KMS-11 (cell line): ENCODE results near the gene EVL.

Source experiments
- H2AFZ ChIP-seq: fragments of 200-600 bp; sonication (generic); 2 replicates; pipeline ENCODE4 v1.6.1; 2016; ENCODE audit warnings: antibody characterized with exemption, mixed run types, low read depth
- H3K27ac ChIP-seq: fragments of 200-600 bp; sonication (generic); 2 replicates; pipeline ENCODE4 v1.6.1; 2016; ENCODE audit warnings: mild to moderate bottlenecking, mixed run types
- H3K27me3 ChIP-seq: fragments of 200-600 bp; sonication (generic); 2 replicates; pipeline ENCODE4 v1.6.1; 2017; ENCODE audit warnings: mild to moderate bottlenecking, low read depth, mixed run types, moderate library complexity; ENCODE audit not compliant: insufficient read depth
- H3K36me3 ChIP-seq: fragments of 200-600 bp; sonication (generic); 2 replicates; pipeline ENCODE4 v1.6.1; 2017; ENCODE audit warnings: mild to moderate bottlenecking, mixed run types; ENCODE audit not compliant: insufficient read depth
- H3K4me1 ChIP-seq: fragments of 200-600 bp; sonication (generic); 2 replicates; pipeline ENCODE4 v1.6.1; 2016; ENCODE audit warnings: mild to moderate bottlenecking, low read depth, mixed run types; ENCODE audit not compliant: poor library complexity, severe bottlenecking
- H3K4me2 ChIP-seq: fragments of 200-600 bp; sonication (generic); 2 replicates; pipeline ENCODE4 v1.7.0; 2016; ENCODE audit warnings: mild to moderate bottlenecking, mixed run types
- H3K4me3 ChIP-seq: fragments of 200-600 bp; sonication (generic); IDR thresholded peaks from 2 replicates; pipeline ENCODE4 v1.6.1; 2017; ENCODE audit warnings: low read depth, low read length, mixed read lengths; ENCODE audit not compliant: insufficient read depth
- H3K79me2 ChIP-seq: fragments of 200-600 bp; sonication (generic); 2 replicates; pipeline ENCODE4 v1.6.1; 2016; ENCODE audit warnings: low read depth, mixed run types; ENCODE audit not compliant: insufficient read depth
- H3K9ac ChIP-seq: fragments of 200-600 bp; sonication (generic); 2 replicates; pipeline ENCODE4 v1.6.1; 2016; ENCODE audit warnings: mild to moderate bottlenecking, mixed run types
- H4K20me1 ChIP-seq: fragments of 200-600 bp; sonication (generic); 2 replicates; pipeline ENCODE4 v1.6.1; 2016; ENCODE audit warnings: mild to moderate bottlenecking, mixed run types; ENCODE audit not compliant: insufficient read depth
- TF ChIP-seq, protein P1 (sequence below): fragments of 200-600 bp; sonication (generic); conservative IDR thresholded peaks from 2 replicates; pipeline ENCODE4 v1.6.1; 2017; ENCODE audit warnings: low read depth, mild to moderate bottlenecking, antibody characterized with exemption, low read length, moderate library complexity, mixed read lengths

Gene EVL

DNA sequence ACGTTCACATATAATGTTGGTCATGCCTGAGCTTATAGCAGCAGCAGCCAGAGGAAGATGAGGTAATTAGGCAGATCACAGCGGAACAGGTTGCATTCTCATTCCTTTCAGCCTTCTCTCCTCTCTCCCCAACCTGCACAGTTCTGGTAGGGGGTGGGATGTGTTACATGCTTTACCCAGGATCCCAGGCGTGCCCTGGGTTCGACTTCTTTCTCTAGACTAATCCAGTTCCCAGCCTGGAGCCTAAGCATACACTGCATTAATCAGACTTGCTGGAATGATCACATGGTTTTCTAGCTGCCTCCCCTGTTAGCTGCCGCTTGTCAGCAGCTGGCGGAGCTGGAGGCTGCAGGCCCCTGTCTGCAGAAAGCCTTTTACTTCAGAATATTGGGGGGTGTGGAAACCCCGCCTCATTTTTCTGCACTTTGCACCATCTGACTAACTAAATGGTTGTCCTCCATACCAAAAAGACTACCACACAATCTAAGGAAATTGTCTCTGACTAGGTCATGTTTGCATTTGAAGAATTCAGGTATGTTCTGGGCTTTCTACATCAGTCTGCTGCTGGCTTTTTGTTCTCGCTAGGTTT is 46.0 kb upstream of the EVL start:
- Histone ChIP-seq H2AFZ (no peak overlapping the region), H3K4me2 (no peak overlapping the region), H4K20me1 (no peaks in the 10 kb centered on the region), H3K27me3 (no peaks in the 10 kb centered on the region), H3K4me3 (no peak overlapping the region), H3K9ac (no peak overlapping the region), H3K4me1 (peaks cover 13% of the 10 kb centered on the region), H3K27ac (no peak overlapping the region), H3K36me3 (no peaks in the 10 kb centered on the region), H3K79me2 (0 out of 2 replicates have a peak, but pooled peaks cover 3% of the 10 kb centered on the region)
- TF ChIP-seq, protein P1, sequence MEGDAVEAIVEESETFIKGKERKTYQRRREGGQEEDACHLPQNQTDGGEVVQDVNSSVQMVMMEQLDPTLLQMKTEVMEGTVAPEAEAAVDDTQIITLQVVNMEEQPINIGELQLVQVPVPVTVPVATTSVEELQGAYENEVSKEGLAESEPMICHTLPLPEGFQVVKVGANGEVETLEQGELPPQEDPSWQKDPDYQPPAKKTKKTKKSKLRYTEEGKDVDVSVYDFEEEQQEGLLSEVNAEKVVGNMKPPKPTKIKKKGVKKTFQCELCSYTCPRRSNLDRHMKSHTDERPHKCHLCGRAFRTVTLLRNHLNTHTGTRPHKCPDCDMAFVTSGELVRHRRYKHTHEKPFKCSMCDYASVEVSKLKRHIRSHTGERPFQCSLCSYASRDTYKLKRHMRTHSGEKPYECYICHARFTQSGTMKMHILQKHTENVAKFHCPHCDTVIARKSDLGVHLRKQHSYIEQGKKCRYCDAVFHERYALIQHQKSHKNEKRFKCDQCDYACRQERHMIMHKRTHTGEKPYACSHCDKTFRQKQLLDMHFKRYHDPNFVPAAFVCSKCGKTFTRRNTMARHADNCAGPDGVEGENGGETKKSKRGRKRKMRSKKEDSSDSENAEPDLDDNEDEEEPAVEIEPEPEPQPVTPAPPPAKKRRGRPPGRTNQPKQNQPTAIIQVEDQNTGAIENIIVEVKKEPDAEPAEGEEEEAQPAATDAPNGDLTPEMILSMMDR, result no peak

DNA sequence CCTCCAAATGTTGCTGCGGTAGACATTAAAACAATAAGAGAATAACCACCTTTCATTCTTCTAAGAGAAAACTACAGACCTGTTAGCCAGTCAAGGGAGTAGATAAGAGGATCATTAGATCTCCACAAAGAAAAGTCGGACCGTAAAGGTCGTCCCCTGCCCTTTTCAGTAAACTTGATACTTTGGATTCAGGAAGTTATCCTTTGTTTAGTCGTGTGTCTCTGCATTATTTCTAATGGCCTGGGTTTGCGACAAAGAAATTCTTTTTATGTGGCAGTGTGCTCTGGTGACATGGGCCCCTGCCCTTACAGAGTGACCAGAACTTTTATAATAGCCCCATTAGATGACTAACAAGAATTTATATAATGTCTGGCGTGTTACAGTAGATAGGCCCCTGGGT is 44.6 kb upstream of the EVL start:
- Histone ChIP-seq H2AFZ (no peak overlapping the region), H3K9ac (no peak overlapping the region), H3K79me2 (0 out of 2 replicates have a peak, but pooled peaks cover 3% of the 10 kb centered on the region), H3K4me1 (peaks cover 10% of the 10 kb centered on the region), H3K4me3 (no peak overlapping the region), H3K36me3 (no peaks in the 10 kb centered on the region), H3K27ac (no peak overlapping the region), H3K4me2 (no peak overlapping the region), H3K27me3 (no peaks in the 10 kb centered on the region), H4K20me1 (0 out of 2 replicates have a peak, but pooled peaks cover 3% of the 10 kb centered on the region)
- TF ChIP-seq, protein P1, result no peak

DNA sequence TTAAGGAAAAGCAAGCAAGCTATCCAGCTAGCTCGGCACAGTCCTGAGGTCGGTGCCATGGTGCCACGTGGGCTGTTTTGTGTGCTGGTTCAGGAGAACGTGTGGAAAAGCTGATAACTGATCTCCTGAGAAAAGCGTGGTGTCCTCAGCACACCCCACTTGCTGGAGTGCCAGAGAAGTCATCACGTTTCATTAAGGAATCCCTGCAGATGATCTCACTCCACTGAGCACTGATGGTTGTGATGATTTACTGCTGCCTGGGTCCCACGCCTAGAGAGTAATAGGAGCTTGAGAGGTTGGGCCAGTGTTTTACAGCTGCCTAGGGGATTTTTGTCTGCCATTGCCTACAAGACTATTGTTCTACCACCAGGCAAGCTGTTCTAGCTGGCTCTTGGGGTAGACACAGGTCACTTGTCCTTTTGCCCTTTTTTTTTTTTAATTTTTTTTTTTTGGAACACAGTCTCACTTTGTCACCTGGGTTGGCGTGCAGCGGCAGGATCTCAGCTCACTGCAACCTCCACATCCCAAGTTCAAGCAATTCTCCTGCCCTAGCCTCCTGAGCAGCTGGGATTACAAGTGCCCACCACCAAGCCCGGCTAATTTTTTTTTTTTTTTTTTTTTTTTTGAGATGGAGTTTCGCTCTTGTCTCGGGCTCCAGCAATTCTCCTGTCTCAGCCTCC is 42.3 kb upstream of the EVL start:
- H3K27ac ChIP-seq, result no peak overlapping the region
- H3K4me2 ChIP-seq, result no peak overlapping the region
- H3K27me3 ChIP-seq, result no peaks in the 10 kb centered on the region
- TF ChIP-seq, protein P1, result no peak
- 0 out of 2 replicates have a peak, but pooled peaks cover 5% of the 10 kb centered on the region for H4K20me1 ChIP-seq
- no peak overlapping the region for H3K9ac ChIP-seq
- no peaks in the 10 kb centered on the region for H3K36me3 ChIP-seq
- H3K4me1 ChIP-seq, result peaks cover 10% of the 10 kb centered on the region
- H2AFZ ChIP-seq, result no peak overlapping the region
- H3K79me2 ChIP-seq, result no peaks in the 10 kb centered on the region
- H3K4me3 ChIP-seq, result no peak overlapping the region

DNA sequence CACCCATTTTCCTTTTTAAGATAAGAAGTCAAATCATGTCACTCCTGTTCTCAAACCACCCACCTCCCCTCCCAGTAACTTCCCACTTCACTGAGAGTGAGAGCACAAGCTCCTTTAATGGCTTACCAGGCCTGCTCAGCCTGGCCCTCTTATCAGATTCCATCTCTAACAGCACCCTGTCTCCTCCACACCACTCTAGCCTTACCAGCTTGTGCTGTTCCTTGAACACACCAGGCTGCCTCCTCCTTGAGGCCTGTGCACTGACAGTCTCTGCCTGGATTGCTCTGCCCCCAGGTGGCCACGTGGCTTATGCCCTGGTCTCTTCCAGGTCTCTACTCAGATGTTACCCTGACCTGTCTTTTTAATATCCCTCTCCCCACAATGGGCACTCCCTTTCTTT is 40.1 kb upstream of the EVL start:
- H3K4me3 ChIP-seq, result no peak overlapping the region
- TF ChIP-seq, protein P1, result peak; percentile 42; the same call in 1 of the 2 replicates
- 0 out of 2 replicates have a peak, but pooled peaks cover 5% of the 10 kb centered on the region for H4K20me1 ChIP-seq
- H3K4me1 ChIP-seq, result peaks cover 10% of the 10 kb centered on the region
- H3K27ac ChIP-seq, result no peak overlapping the region
- no peaks in the 10 kb centered on the region for H3K27me3 ChIP-seq
- H3K4me2 ChIP-seq, result no peak overlapping the region
- no peak overlapping the region for H2AFZ ChIP-seq
- H3K9ac ChIP-seq, result no peak overlapping the region
- no peaks in the 10 kb centered on the region for H3K79me2 ChIP-seq
- no peaks in the 10 kb centered on the region for H3K36me3 ChIP-seq
